ENCODE results near the gene KIF1A. TPM values are rescaled to one million over a fixed set of nuclear protein-coding genes. Genes with fewer than 3 reads are reported as not detected.

KIF1A gene
- total RNA-seq, 1 experiment from 2014 or later: 279 TPM

DNA sequence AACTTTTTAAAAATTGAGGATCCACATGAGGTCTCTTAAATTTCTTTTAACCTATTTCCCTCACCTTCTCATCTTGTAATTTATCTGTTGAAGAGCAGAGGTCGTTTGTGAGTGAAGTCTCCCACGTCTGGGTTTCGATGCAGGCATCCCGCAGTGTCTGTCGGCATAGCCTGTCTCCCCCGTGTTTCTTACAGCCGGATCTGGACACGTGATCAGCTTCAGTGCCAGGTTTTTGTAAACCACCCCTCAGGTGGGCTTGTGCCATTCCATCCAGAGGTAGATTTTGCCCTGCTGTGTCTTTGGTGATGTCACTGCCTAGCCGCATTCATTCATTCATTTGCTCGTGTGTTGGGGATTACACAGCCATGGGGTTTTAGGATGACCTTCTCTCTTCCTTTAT lies 112.2 kb downstream of the KIF1A start (continued):
- TF ChIP-seq, protein P1, sequence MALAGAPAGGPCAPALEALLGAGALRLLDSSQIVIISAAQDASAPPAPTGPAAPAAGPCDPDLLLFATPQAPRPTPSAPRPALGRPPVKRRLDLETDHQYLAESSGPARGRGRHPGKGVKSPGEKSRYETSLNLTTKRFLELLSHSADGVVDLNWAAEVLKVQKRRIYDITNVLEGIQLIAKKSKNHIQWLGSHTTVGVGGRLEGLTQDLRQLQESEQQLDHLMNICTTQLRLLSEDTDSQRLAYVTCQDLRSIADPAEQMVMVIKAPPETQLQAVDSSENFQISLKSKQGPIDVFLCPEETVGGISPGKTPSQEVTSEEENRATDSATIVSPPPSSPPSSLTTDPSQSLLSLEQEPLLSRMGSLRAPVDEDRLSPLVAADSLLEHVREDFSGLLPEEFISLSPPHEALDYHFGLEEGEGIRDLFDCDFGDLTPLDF (CRISPR knock-in tag; IDR thresholded peaks at IDR 0.05): no peak
- TF ChIP-seq MXD4 (CRISPR knock-in tag; IDR thresholded peaks at IDR 0.05; ENCODE audit: borderline replicate concordance): no peak

DNA sequence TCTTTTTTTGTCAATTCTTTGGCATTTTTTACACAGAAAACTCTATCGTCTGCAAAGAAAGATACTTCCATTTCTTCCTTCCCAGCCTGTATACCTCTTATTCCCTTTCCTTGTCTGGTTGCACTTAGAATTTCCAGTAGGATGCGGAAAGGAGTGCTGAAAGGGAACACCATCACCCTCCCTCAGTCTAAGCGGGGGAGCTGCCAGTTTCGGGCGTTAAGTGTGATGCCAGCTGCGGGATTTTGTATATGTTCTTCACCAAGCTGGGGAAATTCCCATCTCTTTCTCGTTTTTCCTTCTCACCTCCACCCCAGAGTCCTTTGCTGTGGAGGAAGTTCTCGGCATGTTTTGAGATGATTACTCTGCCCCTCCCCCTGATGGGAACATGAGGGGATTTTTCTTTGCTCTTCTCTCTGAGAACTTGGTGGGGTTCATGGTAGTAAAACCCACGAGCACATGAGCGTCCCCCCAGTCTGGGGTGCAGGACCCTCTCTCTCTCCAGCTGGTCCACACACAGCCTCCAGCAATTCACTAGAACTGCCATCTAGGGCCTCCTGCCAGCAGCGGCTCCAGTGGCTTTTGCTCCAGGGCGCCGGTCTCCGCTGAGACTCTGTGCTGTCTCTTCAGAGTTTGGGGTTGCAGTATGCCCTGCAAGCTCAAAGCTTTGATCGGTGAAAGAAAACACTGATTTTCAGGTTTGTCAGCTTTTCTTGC lies 112.8 kb downstream of the KIF1A start:
- DNase-seq (ENCODE audit: low spot score): no peak
- no peak for TF ChIP-seq ELF4 (CRISPR knock-in tag; IDR thresholded peaks at IDR 0.05; ENCODE audit: low read depth)
- TF ChIP-seq NFATC4 (CRISPR knock-in tag; IDR thresholded peaks at IDR 0.05): no peak
- TF ChIP-seq RELA (CRISPR knock-in tag; IDR thresholded peaks at IDR 0.05; ENCODE audit: borderline replicate concordance): no peak
- ATAC-seq: no peak
- Mint-ChIP-seq H3K36me3 (no peaks in the 10 kb centered on the region), H3K4me3 (no peak overlapping the region), H3K4me1 (no peaks in the 10 kb centered on the region), H3K27ac (no peak overlapping the region), H3K9me3 (no peaks in the 10 kb centered on the region), H3K27me3 (ENCODE audit: low read depth) (no peaks in the 10 kb centered on the region)
- ChIA-PET POLR2A (no interaction called here), CTCF (interaction anchor here (0.9 to 1.2 kb wide), 2 partner anchors 111 kb away, joined by 3 read pairs; no protein-coding TSS in a partner anchor)

DNA sequence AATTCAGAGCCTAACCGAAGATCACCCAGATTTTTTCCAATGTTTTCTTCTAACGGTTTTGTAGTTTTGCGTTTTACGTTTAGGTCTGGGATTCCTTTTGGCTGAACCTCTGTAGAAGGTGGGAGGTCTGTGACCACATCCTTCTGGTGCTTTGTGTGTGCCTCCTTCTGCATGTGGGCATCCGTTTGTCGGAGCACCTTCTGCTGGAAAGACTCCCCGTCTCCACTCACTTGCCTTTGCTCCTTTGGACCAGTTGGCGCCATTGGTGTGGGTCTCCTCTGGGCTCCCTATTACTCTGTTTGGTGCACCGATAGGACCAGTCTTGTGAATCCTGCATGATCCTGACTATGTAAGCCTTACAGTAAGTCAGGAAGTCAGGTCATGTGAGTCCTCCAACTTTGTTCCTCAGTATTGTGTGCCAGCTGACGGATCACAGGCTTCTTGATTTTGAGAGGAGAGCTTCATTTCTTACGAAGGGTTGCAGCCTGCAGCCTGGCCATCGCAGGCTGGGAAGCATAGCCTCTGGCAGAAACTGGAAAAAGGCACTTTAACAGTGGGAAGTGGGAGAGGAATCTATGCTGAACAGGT lies 114.7 kb downstream of the KIF1A start:
- DNase-seq (ENCODE audit: low spot score) (no peak), ATAC-seq (no peak)
- CTCF ChIA-PET: interaction anchor here (1.0 to 2.2 kb wide), 4 partner anchors 64 to 209 kb away, joined by 3 to 5 read pairs (median 4); no protein-coding TSS in a partner anchor
- H3K36me3 Mint-ChIP-seq: no peaks in the 10 kb centered on the region
- no peaks in the 10 kb centered on the region for H3K4me1 Mint-ChIP-seq
- H3K27ac Mint-ChIP-seq: no peak overlapping the region
- no peaks in the 10 kb centered on the region for H3K27me3 Mint-ChIP-seq (ENCODE audit: low read depth)
- H3K4me3 Mint-ChIP-seq: no peak overlapping the region
- POLR2A ChIA-PET: no interaction called here
- no peak for TF ChIP-seq TEAD1 (CRISPR knock-in tag; IDR thresholded peaks at IDR 0.05)
- TF ChIP-seq FOXJ3 (CRISPR knock-in tag; IDR thresholded peaks at IDR 0.05; ENCODE audit: borderline replicate concordance): no peak
- H3K9me3 Mint-ChIP-seq: no peaks in the 10 kb centered on the region

DNA sequence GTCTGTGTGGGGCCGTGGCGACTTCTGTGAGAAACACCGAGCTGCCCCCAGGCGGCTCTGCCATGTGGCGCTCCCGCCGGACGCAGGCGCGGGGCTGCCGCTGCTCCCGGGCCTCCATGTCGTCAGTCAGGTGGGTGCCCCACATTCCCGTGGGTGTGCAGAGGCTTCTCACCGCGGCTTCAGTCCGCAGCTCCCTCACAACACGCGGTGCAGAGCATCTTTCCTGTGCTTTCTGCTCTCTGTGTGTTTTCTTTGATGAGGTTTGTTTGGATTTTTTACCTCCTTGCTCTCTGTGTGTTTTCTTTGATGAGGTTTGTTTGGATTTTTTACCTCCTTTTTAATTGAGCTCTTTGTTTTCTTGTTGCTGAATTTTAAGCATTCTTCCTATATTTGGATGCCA lies 115.4 kb downstream of the KIF1A start:
- Mint-ChIP-seq H3K4me3 (no peak overlapping the region), H3K36me3 (no peaks in the 10 kb centered on the region), H3K9me3 (no peaks in the 10 kb centered on the region), H3K27ac (no peak overlapping the region), H3K4me1 (no peaks in the 10 kb centered on the region), H3K27me3 (ENCODE audit: low read depth) (no peaks in the 10 kb centered on the region)
- TF ChIP-seq, protein P2, sequence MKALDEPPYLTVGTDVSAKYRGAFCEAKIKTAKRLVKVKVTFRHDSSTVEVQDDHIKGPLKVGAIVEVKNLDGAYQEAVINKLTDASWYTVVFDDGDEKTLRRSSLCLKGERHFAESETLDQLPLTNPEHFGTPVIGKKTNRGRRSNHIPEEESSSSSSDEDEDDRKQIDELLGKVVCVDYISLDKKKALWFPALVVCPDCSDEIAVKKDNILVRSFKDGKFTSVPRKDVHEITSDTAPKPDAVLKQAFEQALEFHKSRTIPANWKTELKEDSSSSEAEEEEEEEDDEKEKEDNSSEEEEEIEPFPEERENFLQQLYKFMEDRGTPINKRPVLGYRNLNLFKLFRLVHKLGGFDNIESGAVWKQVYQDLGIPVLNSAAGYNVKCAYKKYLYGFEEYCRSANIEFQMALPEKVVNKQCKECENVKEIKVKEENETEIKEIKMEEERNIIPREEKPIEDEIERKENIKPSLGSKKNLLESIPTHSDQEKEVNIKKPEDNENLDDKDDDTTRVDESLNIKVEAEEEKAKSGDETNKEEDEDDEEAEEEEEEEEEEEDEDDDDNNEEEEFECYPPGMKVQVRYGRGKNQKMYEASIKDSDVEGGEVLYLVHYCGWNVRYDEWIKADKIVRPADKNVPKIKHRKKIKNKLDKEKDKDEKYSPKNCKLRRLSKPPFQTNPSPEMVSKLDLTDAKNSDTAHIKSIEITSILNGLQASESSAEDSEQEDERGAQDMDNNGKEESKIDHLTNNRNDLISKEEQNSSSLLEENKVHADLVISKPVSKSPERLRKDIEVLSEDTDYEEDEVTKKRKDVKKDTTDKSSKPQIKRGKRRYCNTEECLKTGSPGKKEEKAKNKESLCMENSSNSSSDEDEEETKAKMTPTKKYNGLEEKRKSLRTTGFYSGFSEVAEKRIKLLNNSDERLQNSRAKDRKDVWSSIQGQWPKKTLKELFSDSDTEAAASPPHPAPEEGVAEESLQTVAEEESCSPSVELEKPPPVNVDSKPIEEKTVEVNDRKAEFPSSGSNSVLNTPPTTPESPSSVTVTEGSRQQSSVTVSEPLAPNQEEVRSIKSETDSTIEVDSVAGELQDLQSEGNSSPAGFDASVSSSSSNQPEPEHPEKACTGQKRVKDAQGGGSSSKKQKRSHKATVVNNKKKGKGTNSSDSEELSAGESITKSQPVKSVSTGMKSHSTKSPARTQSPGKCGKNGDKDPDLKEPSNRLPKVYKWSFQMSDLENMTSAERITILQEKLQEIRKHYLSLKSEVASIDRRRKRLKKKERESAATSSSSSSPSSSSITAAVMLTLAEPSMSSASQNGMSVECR (CRISPR knock-in tag; IDR thresholded peaks at IDR 0.05; ENCODE audit: borderline replicate concordance): no peak
- TF ChIP-seq, protein P3, sequence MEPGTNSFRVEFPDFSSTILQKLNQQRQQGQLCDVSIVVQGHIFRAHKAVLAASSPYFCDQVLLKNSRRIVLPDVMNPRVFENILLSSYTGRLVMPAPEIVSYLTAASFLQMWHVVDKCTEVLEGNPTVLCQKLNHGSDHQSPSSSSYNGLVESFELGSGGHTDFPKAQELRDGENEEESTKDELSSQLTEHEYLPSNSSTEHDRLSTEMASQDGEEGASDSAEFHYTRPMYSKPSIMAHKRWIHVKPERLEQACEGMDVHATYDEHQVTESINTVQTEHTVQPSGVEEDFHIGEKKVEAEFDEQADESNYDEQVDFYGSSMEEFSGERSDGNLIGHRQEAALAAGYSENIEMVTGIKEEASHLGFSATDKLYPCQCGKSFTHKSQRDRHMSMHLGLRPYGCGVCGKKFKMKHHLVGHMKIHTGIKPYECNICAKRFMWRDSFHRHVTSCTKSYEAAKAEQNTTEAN (CRISPR knock-in tag; IDR thresholded peaks at IDR 0.05): no peak
- TF ChIP-seq, protein P4, sequence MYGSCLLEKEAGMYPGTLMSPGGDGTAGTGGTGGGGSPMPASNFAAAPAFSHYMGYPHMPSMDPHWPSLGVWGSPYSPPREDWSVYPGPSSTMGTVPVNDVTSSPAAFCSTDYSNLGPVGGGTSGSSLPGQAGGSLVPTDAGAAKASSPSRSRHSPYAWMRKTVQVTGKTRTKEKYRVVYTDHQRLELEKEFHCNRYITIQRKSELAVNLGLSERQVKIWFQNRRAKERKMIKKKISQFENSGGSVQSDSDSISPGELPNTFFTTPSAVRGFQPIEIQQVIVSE (CRISPR knock-in tag; IDR thresholded peaks at IDR 0.05; ENCODE audit: borderline replicate concordance): no peak
- TF ChIP-seq, protein P5, sequence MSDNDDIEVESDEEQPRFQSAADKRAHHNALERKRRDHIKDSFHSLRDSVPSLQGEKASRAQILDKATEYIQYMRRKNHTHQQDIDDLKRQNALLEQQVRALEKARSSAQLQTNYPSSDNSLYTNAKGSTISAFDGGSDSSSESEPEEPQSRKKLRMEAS (CRISPR knock-in tag; IDR thresholded peaks at IDR 0.05): no peak
- ChIA-PET POLR2A (no interaction called here), CTCF (interaction anchor here (1.0 to 2.2 kb wide), 4 partner anchors 64 to 210 kb away, joined by 3 to 5 read pairs (median 4); no protein-coding TSS in a partner anchor)
- DNase-seq (ENCODE audit: low spot score): no peak
- no peak for ATAC-seq
